ENCODE results near the gene POLR1D.

DNA sequence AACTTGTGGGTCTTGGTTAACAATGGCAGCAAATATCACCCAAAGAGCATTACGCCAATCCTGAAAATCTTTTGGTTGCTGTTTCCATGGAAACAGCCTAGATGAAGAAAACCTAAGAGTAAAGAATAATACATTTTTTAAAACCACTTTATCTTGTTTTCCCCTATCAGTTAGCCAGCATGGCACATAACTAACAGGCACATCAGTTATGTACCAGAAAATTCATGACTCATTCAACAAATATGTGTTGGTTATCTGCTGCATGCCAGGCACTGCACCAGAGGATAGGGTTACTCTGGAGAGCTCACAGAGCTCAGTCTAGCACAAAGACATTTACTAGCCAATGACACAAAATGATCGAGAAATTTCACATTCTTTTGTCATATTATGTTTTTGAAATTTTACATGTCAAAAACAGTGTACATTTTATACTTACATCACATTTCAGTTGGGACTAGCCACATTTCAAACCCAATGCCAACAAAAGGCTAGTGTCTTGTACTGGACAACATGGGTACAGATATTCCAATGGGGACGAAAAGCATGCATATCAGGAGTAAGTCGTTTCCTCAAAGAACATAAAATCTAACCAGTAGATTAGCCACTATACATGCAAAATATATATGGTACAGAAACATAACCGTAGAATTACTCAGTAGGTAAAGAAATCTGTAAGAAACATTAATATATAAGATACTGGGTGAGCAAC lies 21.7 kb upstream of the POLR1D start:
- TF ChIP-seq ZNF121 (CRISPR knock-in tag; IDR thresholded peaks at IDR 0.05) = no peak
- TF ChIP-seq, protein P1, sequence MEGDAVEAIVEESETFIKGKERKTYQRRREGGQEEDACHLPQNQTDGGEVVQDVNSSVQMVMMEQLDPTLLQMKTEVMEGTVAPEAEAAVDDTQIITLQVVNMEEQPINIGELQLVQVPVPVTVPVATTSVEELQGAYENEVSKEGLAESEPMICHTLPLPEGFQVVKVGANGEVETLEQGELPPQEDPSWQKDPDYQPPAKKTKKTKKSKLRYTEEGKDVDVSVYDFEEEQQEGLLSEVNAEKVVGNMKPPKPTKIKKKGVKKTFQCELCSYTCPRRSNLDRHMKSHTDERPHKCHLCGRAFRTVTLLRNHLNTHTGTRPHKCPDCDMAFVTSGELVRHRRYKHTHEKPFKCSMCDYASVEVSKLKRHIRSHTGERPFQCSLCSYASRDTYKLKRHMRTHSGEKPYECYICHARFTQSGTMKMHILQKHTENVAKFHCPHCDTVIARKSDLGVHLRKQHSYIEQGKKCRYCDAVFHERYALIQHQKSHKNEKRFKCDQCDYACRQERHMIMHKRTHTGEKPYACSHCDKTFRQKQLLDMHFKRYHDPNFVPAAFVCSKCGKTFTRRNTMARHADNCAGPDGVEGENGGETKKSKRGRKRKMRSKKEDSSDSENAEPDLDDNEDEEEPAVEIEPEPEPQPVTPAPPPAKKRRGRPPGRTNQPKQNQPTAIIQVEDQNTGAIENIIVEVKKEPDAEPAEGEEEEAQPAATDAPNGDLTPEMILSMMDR (IDR thresholded peaks at IDR 0.05) = no peak
- no peak for TF ChIP-seq CBFB (CRISPR knock-in tag; IDR thresholded peaks at IDR 0.05; ENCODE audit: low read depth)
